Smooth muscle cell (in vitro differentiated cells): ENCODE results near the gene STIP1. TPM values are rescaled to one million over a fixed set of nuclear protein-coding genes. Genes with fewer than 3 reads are reported as not detected.

ENCODE experiments used
- DNase-seq: peaks from one replicate; lab custom pipeline; 2025; ENCODE audit not compliant: unreplicated experiment; lab: John Stamatoyannopoulos, UW
- H2AFZ ChIP-seq: fragments of 200-600 bp; sonication (generic); 2 replicates; pipeline ENCODE4 v1.6.0; 2016; ENCODE audit warnings: antibody characterized with exemption, low read depth, mild to moderate bottlenecking
- H3F3A ChIP-seq: fragments of 200-600 bp; sonication (generic); 2 replicates; pipeline ENCODE4 v1.6.0; 2017; ENCODE audit warnings: antibody characterized with exemption, low read depth
- H3K27ac ChIP-seq: fragments of 200-600 bp; sonication (generic); 2 replicates; pipeline ENCODE4 v1.5.1; 2016; ENCODE audit warnings: low read depth, mild to moderate bottlenecking
- H3K27me3 ChIP-seq: fragments of 200-600 bp; sonication (generic); 2 replicates; pipeline ENCODE4 v1.6.1; 2016; ENCODE audit warnings: low read depth, mild to moderate bottlenecking
- H3K36me3 ChIP-seq: fragments of 200-600 bp; sonication (generic); 2 replicates; pipeline ENCODE4 v1.5.1; 2016; ENCODE audit warnings: low read depth
- H3K4me1 ChIP-seq: fragments of 200-600 bp; sonication (generic); 2 replicates; pipeline ENCODE4 v1.5.1; 2016; ENCODE audit warnings: low read depth
- H3K4me2 ChIP-seq: fragments of 200-600 bp; sonication (generic); 2 replicates; pipeline ENCODE4 v1.6.0; 2016; ENCODE audit warnings: mild to moderate bottlenecking
- H3K4me3 ChIP-seq: fragments of 200-600 bp; sonication (generic); 2 replicates; pipeline ENCODE4 v1.5.1; 2016; ENCODE audit warnings: mild to moderate bottlenecking
- H3K79me2 ChIP-seq: fragments of 200-600 bp; sonication (generic); 2 replicates; pipeline ENCODE4 v1.6.0; 2016; ENCODE audit warnings: low read depth, mild to moderate bottlenecking
- H3K9ac ChIP-seq: fragments of 200-600 bp; sonication (generic); 2 replicates; pipeline ENCODE4 v1.6.0; 2016; ENCODE audit warnings: low read depth
- H3K9me3 ChIP-seq: fragments of 200-600 bp; sonication (generic); replicated peaks from 2 replicates; pipeline ENCODE4 v1.5.1; 2016; ENCODE audit warnings: low read depth
- H4K20me1 ChIP-seq: fragments of 200-600 bp; sonication (generic); 2 replicates; pipeline ENCODE4 v1.6.0; 2016; ENCODE audit warnings: low read depth
- CTCF ChIP-seq: fragments of 200-600 bp; sonication (generic); IDR thresholded peaks from 2 replicates; pipeline ENCODE4 v1.5.1; 2017; ENCODE audit warnings: borderline replicate concordance, mild to moderate bottlenecking, antibody characterized with exemption; ENCODE audit not compliant: insufficient read depth, poor library complexity, severe bottlenecking
- WGBS: methylation state at CpG from one replicate; pipeline ENCODE4 v1.1.7; 2016; ENCODE audit warnings: low lambda C conversion rate; 5-methylcytosine and 5-hydroxymethylcytosine counted together
- polyA plus RNA-seq: library from polyadenylated mRNA; unstranded; fragments of >200 nt; fragmentation: Nextera tagmentation; extraction: Ambion mirVana; gene quantifications from 2 replicates; pipeline ENCODE4 v1.2.1, GENCODE V29; 2016
- total RNA-seq: library from RNA; depleted of rRNA; stranded (reverse); fragments of >200 nt; gene quantifications from 2 replicates; pipeline ENCODE4 v1.2.3, GENCODE V29; 2014

Gene STIP1
- total and polyA plus RNA-seq, 2 experiments from 2014 or later = 114 to 117 TPM

DNA sequence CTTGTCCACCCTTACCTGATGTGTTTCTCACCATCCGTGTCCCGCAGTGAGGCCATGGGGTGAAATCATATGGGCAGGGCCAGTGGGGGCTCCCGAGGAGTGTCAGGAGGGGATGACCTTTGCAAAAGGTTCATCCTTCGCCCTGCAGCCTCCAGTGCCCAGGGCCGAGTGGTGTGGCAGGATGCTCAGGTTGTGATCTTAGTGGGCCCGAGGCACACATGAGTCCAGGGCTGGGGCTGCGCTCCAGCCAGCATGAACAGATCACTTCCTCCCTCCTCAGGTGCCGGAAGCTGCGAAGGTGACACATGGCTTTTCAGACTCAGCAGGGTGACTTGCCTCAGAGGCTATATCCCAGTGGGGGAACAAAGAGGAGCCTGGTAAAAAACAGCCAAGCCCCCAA is 52.1 kb downstream of the STIP1 start:
- TF ChIP-seq CTCF = no peak
- Histone ChIP-seq H3K27ac (no peak overlapping the region), H3F3A (peaks cover 13% of the 10 kb centered on the region), H2AFZ (no peak overlapping the region), H3K79me2 (peaks cover 3% of the 10 kb centered on the region), H3K36me3 (no peaks in the 10 kb centered on the region), H3K27me3 (no peaks in the 10 kb centered on the region), H3K9me3 (no peaks in the 10 kb centered on the region), H4K20me1 (peaks cover 16% of the 10 kb centered on the region), H3K4me2 (no peak overlapping the region), H3K9ac (no peak overlapping the region), H3K4me1 (peaks cover 10% of the 10 kb centered on the region), H3K4me3 (no peak overlapping the region)
- WGBS = 98% methylated on average over 9 of the region's 9 CpGs
- DNase-seq = no peak

DNA sequence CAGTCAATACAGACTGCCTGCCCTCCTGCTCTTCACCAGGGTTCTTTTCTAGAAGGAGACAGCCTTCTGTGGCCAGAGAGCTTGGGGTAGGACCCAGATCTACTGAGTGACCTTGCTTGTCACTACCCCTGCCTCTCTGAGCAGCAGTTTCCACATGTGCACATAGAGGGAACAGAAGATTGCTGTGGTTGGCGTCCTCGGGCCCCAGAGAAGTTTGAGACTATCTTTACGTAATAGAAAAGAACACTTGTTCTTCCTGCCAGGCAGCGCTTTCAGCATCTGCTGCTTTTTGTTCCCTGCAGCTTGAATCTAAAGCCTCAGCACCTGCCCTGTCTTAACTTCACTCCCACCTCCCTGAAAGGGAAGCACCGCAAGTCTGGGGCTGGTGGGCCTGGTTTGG is 53.0 kb downstream of the STIP1 start:
- Histone ChIP-seq H3K4me1 (peaks cover 10% of the 10 kb centered on the region), H3K27me3 (no peaks in the 10 kb centered on the region), H3K9me3 (no peaks in the 10 kb centered on the region), H4K20me1 (peaks cover 25% of the 10 kb centered on the region), H3K79me2 (peaks cover 3% of the 10 kb centered on the region), H3K9ac (no peak overlapping the region), H3F3A (peaks cover 17% of the 10 kb centered on the region), H2AFZ (no peak overlapping the region), H3K27ac (peak overlapping the region; percentile 93), H3K36me3 (no peaks in the 10 kb centered on the region), H3K4me2 (no peak overlapping the region), H3K4me3 (no peak overlapping the region)
- TF ChIP-seq CTCF = no peak
- DNase-seq = no peak
- WGBS = 98% methylated on average over 5 of the region's 5 CpGs

- H3K27me3 ChIP-seq = no peaks in the 10 kb centered on the region
- H3K9ac ChIP-seq = peak overlapping the region; percentile 90
- peaks cover 17% of the 10 kb centered on the region for H3F3A ChIP-seq
- peak overlapping the region; percentile 83 for H3K4me2 ChIP-seq
- WGBS = 85% methylated on average over 9 of the region's 11 CpGs
- H3K4me1 ChIP-seq = peaks cover 10% of the 10 kb centered on the region
- TF ChIP-seq CTCF = no peak
- peak overlapping the region; percentile 93 for H3K27ac ChIP-seq
- peaks cover 3% of the 10 kb centered on the region for H3K79me2 ChIP-seq
- no peaks in the 10 kb centered on the region for H3K36me3 ChIP-seq
- peak overlapping the region; percentile 89 for H3K4me3 ChIP-seq
- no peak for DNase-seq
- peaks cover 26% of the 10 kb centered on the region for H4K20me1 ChIP-seq
- no peaks in the 10 kb centered on the region for H3K9me3 ChIP-seq
- H2AFZ ChIP-seq = no peak overlapping the region
Measured at GRCh38 chr11:64239662-64240434, 53.9 kb downstream of the STIP1 start.
